Measurements from ENCODE around the gene RPL39. TPM values are rescaled to one million over a fixed set of nuclear protein-coding genes. Genes with fewer than 3 reads are reported as not detected.

RPL39 gene
- total RNA-seq, 1 experiment from 2014 or later: 2,054 TPM

DNA sequence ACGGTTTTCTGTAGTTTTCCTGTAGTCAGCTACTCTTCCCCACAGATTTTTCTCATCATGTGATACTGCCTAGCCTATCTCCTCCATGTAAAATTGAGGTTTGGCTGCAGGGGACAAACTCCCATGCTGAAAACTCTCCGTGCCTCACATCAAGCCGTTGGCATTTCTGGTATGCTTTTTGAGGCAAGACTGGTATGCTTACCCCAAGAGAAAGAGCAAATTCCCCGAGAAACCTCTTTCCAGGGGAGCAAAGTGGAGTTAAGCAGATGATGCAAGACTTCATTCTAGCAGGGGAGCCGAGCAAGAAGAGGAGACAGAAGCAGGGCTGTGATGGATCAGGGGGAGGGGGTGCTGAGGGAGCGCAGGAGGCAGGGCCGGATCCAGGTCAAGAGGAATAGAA, 28.2 kb downstream of the RPL39 start:
- H3K27ac Mint-ChIP-seq: peak overlapping the region in 2 of 3 experiments; percentile 36 to 78; a peak in 3 of 7 replicates
- peaks cover 22% of the 10 kb centered on the region for H3K27me3 Mint-ChIP-seq (ENCODE audit: low read depth)
- Histone ChIP-seq H2BK12ac (ENCODE audit: insufficient read length, low read depth, low read length) (no peak overlapping the region), H2AK5ac (ENCODE audit: insufficient read length, low read length) (no peak overlapping the region), H3K27ac (ENCODE audit: insufficient read length, low read depth, low read length) (no peak overlapping the region), H3K79me2 (ENCODE audit: insufficient read depth, low read length) (no peaks in the 10 kb centered on the region), H3K79me1 (ENCODE audit: insufficient read depth, low read depth, low read length, poor library complexity, severe bottlenecking) (no peaks in the 10 kb centered on the region), H3K27me3 (ENCODE audit: insufficient read depth, low read length) (no peaks in the 10 kb centered on the region; the same call in 1 of the 2 replicates), H3K18ac (ENCODE audit: insufficient read length, low read depth, low read length) (no peak overlapping the region), H3K14ac (ENCODE audit: insufficient read depth, low read length) (no peak overlapping the region), H4K20me1 (ENCODE audit: control insufficient read depth, insufficient read depth, insufficient read length) (no peaks in the 10 kb centered on the region), H3K4me2 (ENCODE audit: insufficient read depth, insufficient read length, low read length) (peak overlapping the region; percentile 18), H3K9ac (ENCODE audit: extremely low read depth, insufficient read length, low read length) (no peak overlapping the region), H2BK120ac (ENCODE audit: low read depth, low read length, poor library complexity, severe bottlenecking) (no peak overlapping the region), H3K9me3 (ENCODE audit: control insufficient read depth, low read depth, low read length) (peaks cover 16% of the 10 kb centered on the region), H3K4ac (ENCODE audit: low read depth, low read length) (no peak overlapping the region), H3K23me2 (ENCODE audit: insufficient read length, low read depth, low read length, poor library complexity, severe bottlenecking) (peaks cover 2% of the 10 kb centered on the region), H3T11ph (ENCODE audit: low read length) (no peak overlapping the region), H2BK20ac (ENCODE audit: low read depth, low read length, poor library complexity, severe bottlenecking) (no peak overlapping the region), H3K23ac (ENCODE audit: insufficient read length, low read depth, low read length) (no peak overlapping the region), H3K56ac (ENCODE audit: insufficient read length, low read depth, low read length) (no peak overlapping the region), H3K4me1 (ENCODE audit: insufficient read depth, low read length) (no peaks in the 10 kb centered on the region), H4K8ac (replicated peaks; ENCODE audit: insufficient read length, low read depth, low read length) (no peak overlapping the region), H2AFZ (ENCODE audit: low read length) (no peak overlapping the region), H2BK15ac (ENCODE audit: low read depth, low read length) (no peak overlapping the region), H2BK5ac (ENCODE audit: insufficient read length, low read length) (no peak overlapping the region), H4K5ac (ENCODE audit: insufficient read length, low read depth, low read length) (no peak overlapping the region), H4K91ac (ENCODE audit: insufficient read length, low read depth, low read length) (no peak overlapping the region)
- no CpG with 5 or more reads among the region's 7 CpGs for WGBS (ENCODE audit: extremely low coverage, insufficient read length, low lambda C conversion rate)
- H3K36me3 Mint-ChIP-seq (ENCODE audit: insufficient read depth in 1 of 3, low read depth in 3 of 3): peaks cover 2 to 5% (median 3%) of the 10 kb centered on the region in 3 experiments; a peak in 5 of 7 replicates
- 0 out of 5 replicates have a peak overlapping the region, but pooled peaks of 1 of the 2 experiments have one; percentile 18 for H3K4me3 Mint-ChIP-seq
- peaks cover 63 to 64% of the 10 kb centered on the region in 2 experiments for H3K9me3 Mint-ChIP-seq
- H3K4me1 Mint-ChIP-seq: peaks cover 9 to 15% of the 10 kb centered on the region in 2 experiments
- TF ChIP-seq CTCF (conservative IDR thresholded peaks at IDR 0.05): no peak
- no peak for DNase-seq

Data from H9 (cell line).